Head of caudate nucleus (tissue), 42 donors: ENCODE results near the gene SP1.
"Not testable (repeated sequence)": the region's sequence is repeated elsewhere in the genome, so short reads cannot be mapped to it uniquely, and the experiment has no call there.

Experiments used
- DNase-seq, 42 donors: peaks; one replicate each; pipeline versions ENCODE4 v3.0.0 to v3.0.0-alpha.2; 2020 to 2021; ENCODE audit warnings: mixed read lengths in 7 of 42
- intact Hi-C: fragments of 100-400 bp; cut with DNase I; formaldehyde crosslinking; loops from one replicate; pipeline ENCODE4 v1.15.0; 2022

Gene SP1

GRCh38 chr12:53380104-53380793 lies at the start of gene SP1:
SP1 (plus strand) TSS chr12:53380176; CDS start chr12:53380292, 116 bp downstream.
- DNase-seq = peak; percentile 61 to 98 (median 84)
- intact Hi-C loops = no loop called here

GRCh38 chr12:53330671-53331070 lies 49.3 kb upstream of the SP1 start:
- no peak for DNase-seq
- intact Hi-C loops = no loop called here

- intact Hi-C loops, DNase-seq: not testable (repeated sequence)
Measured at GRCh38 chr12:53332339-53332738, 47.6 kb upstream of the SP1 start.

- no peak for DNase-seq
- intact Hi-C loops = no loop called here
Measured at GRCh38 chr12:53332744-53333143, 47.2 kb upstream of the SP1 start.

- no peak for DNase-seq
Measured at GRCh38 chr12:53333289-53333688, 46.7 kb upstream of the SP1 start.

GRCh38 chr12:53333845-53334244 lies 46.1 kb upstream of the SP1 start:
- DNase-seq = no peak
- intact Hi-C loops = no loop called here

More at GRCh38 chr12:53333289-53333688, 46.7 kb upstream of the SP1 start:
- intact Hi-C loops = no loop called here

- intact Hi-C loops = no loop called here
- no peak for DNase-seq
Measured at GRCh38 chr12:53334822-53335221, 45.2 kb upstream of the SP1 start.

- peak in 1 of 42 donors; percentile 34 for DNase-seq
- intact Hi-C loops = no loop called here
Measured at GRCh38 chr12:53336181-53336681, 43.7 kb upstream of the SP1 start, which contains the start of gene SP7. SP7 (minus strand) TSS chr12:53336354; CDS start chr12:53335646, 708 bp downstream.

GRCh38 chr12:53338017-53338416 lies 42.0 kb upstream of the SP1 start:
- no peak for DNase-seq

GRCh38 chr12:53338916-53339315 lies 41.1 kb upstream of the SP1 start:
- DNase-seq = no peak
- intact Hi-C loops = no loop called here

More at GRCh38 chr12:53338017-53338416, 42.0 kb upstream of the SP1 start:
- intact Hi-C loops = no loop called here

GRCh38 chr12:53340398-53340797 lies 39.6 kb upstream of the SP1 start:
- no peak for DNase-seq
- intact Hi-C loops = no loop called here

GRCh38 chr12:53343449-53343848 lies 36.5 kb upstream of the SP1 start:
- intact Hi-C loops = no loop called here
- DNase-seq = no peak

GRCh38 chr12:53343969-53344368 lies 36.0 kb upstream of the SP1 start:
- intact Hi-C loops = no loop called here
- DNase-seq = no peak

- intact Hi-C loops = no loop called here
- peak in 3 of 42 donors; percentile 22 to 36 (median 35) for DNase-seq
Measured at GRCh38 chr12:53344487-53344823, 35.5 kb upstream of the SP1 start.

- peak; percentile 70 to 93 (median 82) for DNase-seq
Measured at GRCh38 chr12:53344824-53345485, 35.0 kb upstream of the SP1 start.

GRCh38 chr12:53345486-53346188 lies 34.3 kb upstream of the SP1 start:
- no peak for DNase-seq
- intact Hi-C loops = loop anchor here (1.0 kb wide), 1 partner anchor 20 kb away; no protein-coding TSS in a partner anchor

More at GRCh38 chr12:53344824-53345485, 35.0 kb upstream of the SP1 start:
- intact Hi-C loops = loop anchor here (1.0 kb wide), 1 partner anchor 20 kb away; no protein-coding TSS in a partner anchor

GRCh38 chr12:53346491-53346890 lies 33.5 kb upstream of the SP1 start:
- no peak for DNase-seq
- intact Hi-C loops = no loop called here

GRCh38 chr12:53347905-53348304 lies 32.1 kb upstream of the SP1 start:
- DNase-seq = no peak
- intact Hi-C loops = no loop called here
